GM12865 (cell line): ENCODE measurements around the gene MAP6.
A peak's percentile ranks its signal among the peaks of the same experiment; 100 is the strongest.

Source experiments
- DNase-seq: peaks from one replicate; pipeline ENCODE4 v3.0.0; 2010; ENCODE audit warnings: low read depth
- H3K4me3 ChIP-seq: 2 replicates; pipeline ENCODE4 v1.5.1; 2011; ENCODE audit warnings: mild to moderate bottlenecking, low read depth, low read length, control low read depth
- CTCF ChIP-seq: IDR thresholded peaks from 2 replicates; pipeline ENCODE4 v1.5.1; 2011; ENCODE audit warnings: low read length, control low read depth, low read depth, inconsistent platforms; ENCODE audit not compliant: insufficient read depth; ENCODE audit errors: missing control alignments

MAP6 gene

GRCh38 chr11:75547617-75548058 is 121.2 kb downstream of the MAP6 start:
- TF ChIP-seq CTCF, result peak; percentile 67
- DNase-seq, result peak; percentile 50
- no peak overlapping the region for H3K4me3 ChIP-seq

GRCh38 chr11:75547177-75547576 is 121.7 kb downstream of the MAP6 start:
- no peak for DNase-seq
- no peak for TF ChIP-seq CTCF

GRCh38 chr11:75543806-75544205 is 125.0 kb downstream of the MAP6 start:
- TF ChIP-seq CTCF, result no peak
- DNase-seq, result no peak
- no peak overlapping the region for H3K4me3 ChIP-seq

More at GRCh38 chr11:75547177-75547576, 121.7 kb downstream of the MAP6 start:
- H3K4me3 ChIP-seq, result no peak overlapping the region

- H3K4me3 ChIP-seq, result no peak overlapping the region
- TF ChIP-seq CTCF, result no peak
- DNase-seq, result no peak
Observed at GRCh38 chr11:75542088-75542438, 126.8 kb downstream of the MAP6 start.

- H3K4me3 ChIP-seq, result no peak overlapping the region
- no peak for TF ChIP-seq CTCF
- DNase-seq, result no peak
Observed at GRCh38 chr11:75541193-75542087, 127.4 kb downstream of the MAP6 start.

GRCh38 chr11:75539459-75540334 is 129.1 kb downstream of the MAP6 start:
- TF ChIP-seq CTCF, result no peak
- no peak overlapping the region for H3K4me3 ChIP-seq
- DNase-seq, result no peak
